BJ (cell line): Measurements from ENCODE around the gene PRR29. TPM values are rescaled to one million over a fixed set of nuclear protein-coding genes. Genes with fewer than 3 reads are reported as not detected.

Experiments
- CTCF ChIA-PET: fragments of 350-600 bp; formaldehyde crosslinking; extraction: SDS; loops from one replicate; lab custom pipeline; 2021; ENCODE audit warnings: antibody characterized with exemption, inconsistent platforms; lab: Yijun Ruan, JAX
- POLR2A ChIA-PET: fragments of 300-600 bp; sonication (Branson Sonifier 250); formaldehyde crosslinking; extraction: SDS; loops from one replicate; lab custom pipeline; 2021; ENCODE audit warnings: antibody characterized with exemption; lab: Charles Lee
- DNase-seq: peaks from one replicate; pipeline ENCODE4 v3.0.0-alpha.2; 2011; ENCODE audit warnings: low read depth
- H3K27me3 ChIP-seq: 2 replicates; pipeline ENCODE4 v1.6.0; 2011; ENCODE audit warnings: low read length; ENCODE audit not compliant: control insufficient read depth, insufficient read depth
- H3K36me3 ChIP-seq: 2 replicates; pipeline ENCODE4 v1.5.1; 2011; ENCODE audit warnings: low read length; ENCODE audit not compliant: control insufficient read depth, insufficient read depth
- H3K4me3 ChIP-seq: 2 replicates; pipeline ENCODE4 v1.5.1; 2011; ENCODE audit warnings: low read depth, mild to moderate bottlenecking, control low read depth, low read length
- polyA plus RNA-seq: library from polyadenylated mRNA; depleted of rRNA; stranded (reverse); fragments of >200 nt; gene quantifications from 2 replicates; pipeline ENCODE4 v1.2.3, GENCODE V29; 2011
- TF ChIP-seq, protein P1 (sequence below): IDR thresholded peaks from 2 replicates; pipeline ENCODE4 v1.5.1; 2011; ENCODE audit warnings: low read depth, mild to moderate bottlenecking, control low read depth, inconsistent platforms, low read length, moderate library complexity; ENCODE audit not compliant: insufficient read depth

Gene PRR29
- polyA plus RNA-seq, 1 experiment, result 0.21 TPM

DNA sequence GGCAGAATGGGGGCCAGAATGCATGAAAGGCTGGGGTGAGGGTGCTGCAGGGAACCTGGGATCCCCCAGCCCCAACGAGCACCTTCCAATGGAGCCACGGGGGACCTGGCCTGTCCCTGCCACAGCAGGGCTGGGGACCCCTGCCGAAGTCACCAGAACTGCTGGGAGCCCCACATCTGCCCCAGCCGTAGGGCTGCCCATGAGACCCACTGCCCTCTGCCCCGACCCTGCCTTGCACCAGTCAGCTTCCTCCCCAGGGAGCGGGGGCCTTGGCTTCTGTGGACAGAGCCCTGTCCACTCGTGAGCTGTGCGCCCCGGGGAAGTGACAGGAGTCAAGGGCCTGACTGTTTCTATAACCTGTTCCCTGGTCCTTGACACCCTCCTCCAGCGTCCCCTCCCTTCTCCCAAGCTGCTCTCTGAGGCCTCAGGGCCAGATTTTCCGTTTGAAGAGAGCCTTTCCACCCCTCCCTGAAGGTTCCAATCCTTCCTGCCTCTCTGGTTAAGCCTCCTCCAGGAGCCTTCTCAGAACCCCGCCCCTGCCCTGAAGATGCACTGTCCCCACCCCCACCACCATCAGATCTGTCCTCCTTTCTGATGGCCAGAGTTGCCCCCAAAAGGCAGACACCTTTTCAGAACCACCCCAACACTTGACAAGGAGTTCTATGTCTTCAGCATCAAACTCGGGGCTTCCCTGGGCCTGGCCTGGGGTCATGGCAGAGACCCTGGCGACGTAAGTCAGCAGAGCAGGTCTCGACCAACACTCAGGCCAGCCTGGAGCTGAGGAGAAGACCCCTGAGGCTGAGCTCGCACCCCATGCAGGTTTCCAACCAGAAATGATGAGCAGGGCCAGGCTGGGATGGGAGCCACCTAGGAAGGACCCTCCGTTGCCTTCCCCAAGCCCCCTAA is 10.7 kb upstream of the PRR29 start:
- H3K27me3 ChIP-seq, result peaks cover 6% of the 10 kb centered on the region

DNA sequence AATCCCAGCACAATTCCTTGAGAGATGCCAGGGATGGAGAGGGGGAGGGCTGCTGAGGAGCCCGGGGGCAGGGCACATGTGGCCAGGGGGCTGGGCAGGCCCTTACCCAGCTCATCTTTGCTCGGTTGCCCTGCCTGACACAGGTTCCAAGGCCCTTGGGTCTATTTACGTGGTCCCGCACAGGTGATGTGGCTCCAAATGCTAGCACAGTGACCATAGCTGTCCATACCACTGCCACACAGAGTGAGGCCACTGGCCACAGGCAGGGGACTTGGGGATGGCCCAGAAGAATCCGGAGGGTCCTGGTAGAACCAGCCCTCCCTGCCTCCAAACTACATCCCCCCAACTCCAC is 10.0 kb upstream of the PRR29 start:
- POLR2A ChIA-PET, result no interaction called here
- DNase-seq, result no peak
- H3K4me3 ChIP-seq, result no peak overlapping the region
- TF ChIP-seq, protein P1, sequence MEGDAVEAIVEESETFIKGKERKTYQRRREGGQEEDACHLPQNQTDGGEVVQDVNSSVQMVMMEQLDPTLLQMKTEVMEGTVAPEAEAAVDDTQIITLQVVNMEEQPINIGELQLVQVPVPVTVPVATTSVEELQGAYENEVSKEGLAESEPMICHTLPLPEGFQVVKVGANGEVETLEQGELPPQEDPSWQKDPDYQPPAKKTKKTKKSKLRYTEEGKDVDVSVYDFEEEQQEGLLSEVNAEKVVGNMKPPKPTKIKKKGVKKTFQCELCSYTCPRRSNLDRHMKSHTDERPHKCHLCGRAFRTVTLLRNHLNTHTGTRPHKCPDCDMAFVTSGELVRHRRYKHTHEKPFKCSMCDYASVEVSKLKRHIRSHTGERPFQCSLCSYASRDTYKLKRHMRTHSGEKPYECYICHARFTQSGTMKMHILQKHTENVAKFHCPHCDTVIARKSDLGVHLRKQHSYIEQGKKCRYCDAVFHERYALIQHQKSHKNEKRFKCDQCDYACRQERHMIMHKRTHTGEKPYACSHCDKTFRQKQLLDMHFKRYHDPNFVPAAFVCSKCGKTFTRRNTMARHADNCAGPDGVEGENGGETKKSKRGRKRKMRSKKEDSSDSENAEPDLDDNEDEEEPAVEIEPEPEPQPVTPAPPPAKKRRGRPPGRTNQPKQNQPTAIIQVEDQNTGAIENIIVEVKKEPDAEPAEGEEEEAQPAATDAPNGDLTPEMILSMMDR, result no peak
- H3K36me3 ChIP-seq, result no peaks in the 10 kb centered on the region
- peaks cover 7% of the 10 kb centered on the region for H3K27me3 ChIP-seq
- CTCF ChIA-PET, result interaction anchor here (0.9 to 3.8 kb wide), 4 partner anchors 10 to 70 kb away, joined by 3 to 53 read pairs (median 4); partner anchors contain the start of genes CD79B, GH1 and PRR29

More for the DNA sequence above, 10.7 kb upstream of the PRR29 start:
- ChIA-PET CTCF (interaction anchor here (1.1 to 5.0 kb wide), 4 partner anchors 11 to 70 kb away, joined by 3 to 53 read pairs (median 14); partner anchors contain the start of genes GH1 and PRR29), POLR2A (no interaction called here)
- TF ChIP-seq, protein P1, result no peak
- H3K4me3 ChIP-seq, result no peak overlapping the region
- DNase-seq, result no peak
- no peaks in the 10 kb centered on the region for H3K36me3 ChIP-seq

DNA sequence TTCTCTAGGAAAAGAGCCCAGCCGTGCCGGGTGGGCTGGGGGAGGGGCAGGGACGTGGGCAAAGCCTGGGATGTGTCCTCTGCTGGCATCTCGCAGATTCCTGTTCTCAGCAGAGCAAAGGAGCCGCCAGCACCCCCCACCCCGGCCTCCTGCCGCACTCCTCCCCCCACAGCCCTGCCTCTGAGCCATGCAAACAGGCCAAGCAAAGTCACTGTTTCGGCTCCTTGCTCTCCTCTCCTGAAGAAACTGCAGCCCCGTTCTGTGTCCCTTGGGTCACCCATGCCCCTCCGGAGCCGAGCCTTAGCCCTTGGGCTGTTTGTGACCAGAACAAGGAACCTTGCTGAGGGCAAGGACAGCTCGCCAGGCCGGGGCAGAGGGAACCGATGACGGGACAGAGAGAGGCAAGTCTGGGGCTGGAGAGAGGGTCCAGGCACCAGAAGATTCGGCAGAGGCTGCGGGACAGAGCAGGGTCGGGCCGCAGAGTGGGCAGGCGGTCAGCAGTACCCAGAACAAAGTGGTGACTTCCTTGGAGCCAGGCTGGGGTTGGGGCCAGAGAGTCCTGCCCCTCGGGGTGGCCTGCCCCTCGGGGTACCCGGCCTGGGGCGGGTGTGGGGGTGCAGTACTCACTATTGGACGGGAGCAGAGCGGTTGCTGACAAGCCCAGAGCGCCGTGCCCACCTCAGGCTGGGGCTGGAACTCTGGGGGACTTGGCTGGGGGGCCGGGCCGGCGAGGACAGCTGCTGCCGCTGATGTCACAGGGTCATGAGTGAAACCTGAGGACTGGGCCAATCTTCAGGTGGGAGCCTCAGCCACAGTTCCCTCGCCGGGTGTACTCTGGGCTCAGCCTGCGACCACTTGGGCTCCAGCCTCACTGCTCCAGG is 9.2 kb upstream of the PRR29 start:
- no peaks in the 10 kb centered on the region for H3K36me3 ChIP-seq
- no peak for DNase-seq
- H3K27me3 ChIP-seq, result peaks cover 9% of the 10 kb centered on the region
- ChIA-PET POLR2A (no interaction called here), CTCF (interaction anchor here (0.5 to 3.8 kb wide), 6 partner anchors 9 to 71 kb away, joined by 3 to 53 read pairs (median 4); partner anchors contain the start of genes CD79B and GH1)
- H3K4me3 ChIP-seq, result no peak overlapping the region
- TF ChIP-seq, protein P1, result no peak

DNA sequence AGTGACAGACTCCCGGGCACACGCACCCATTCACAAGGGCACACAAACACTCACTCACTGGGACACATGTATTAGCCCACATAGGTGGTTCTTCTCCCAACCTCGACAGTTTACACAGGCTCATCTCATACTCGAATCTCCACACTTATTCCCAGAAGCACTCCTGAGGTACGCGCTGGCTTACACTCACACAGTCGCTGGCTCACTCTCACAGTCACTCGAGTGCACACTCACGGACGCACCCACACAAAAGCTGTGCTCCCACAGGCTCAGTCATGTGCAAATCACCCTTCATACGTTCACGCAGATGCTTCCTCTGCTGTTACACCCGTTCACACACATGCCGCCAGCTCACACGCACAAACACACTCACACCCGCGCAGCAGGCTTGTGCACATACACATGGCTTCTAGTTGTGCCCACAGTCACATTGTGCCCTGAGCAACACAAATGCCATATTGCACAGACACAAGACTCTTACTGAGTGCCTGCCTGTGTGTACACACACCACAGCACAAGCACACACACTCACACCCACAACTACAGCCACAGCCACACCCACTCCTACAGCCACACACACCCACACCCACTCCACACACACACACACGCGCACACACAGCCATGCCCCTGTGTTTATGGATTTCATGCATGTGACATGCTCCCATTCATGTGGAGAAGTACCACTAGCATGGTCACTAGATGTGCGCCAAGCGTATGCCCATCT is 8.4 kb upstream of the PRR29 start:
- H3K36me3 ChIP-seq, result no peaks in the 10 kb centered on the region
- CTCF ChIA-PET, result interaction anchor here (0.6 to 3.8 kb wide), 14 partner anchors 8 to 435 kb away, joined by 3 to 53 read pairs (median 4); partner anchors contain the start of genes CD79B, CSHL1 and GH1
- TF ChIP-seq, protein P1, result no peak
- H3K27me3 ChIP-seq, result peaks cover 12% of the 10 kb centered on the region
- DNase-seq, result no peak
- no peak overlapping the region for H3K4me3 ChIP-seq
- POLR2A ChIA-PET, result no interaction called here
